K562 treated with DMSO at 1 percent for 48 hours (cell line): ENCODE results near the gene CCDC124. TPM values are rescaled to one million over a fixed set of nuclear protein-coding genes. Genes with fewer than 3 reads are reported as not detected.

Source experiments
- total RNA-seq: library from RNA; unstranded; fragments of 300-600 nt; gene quantifications from 2 replicates; pipeline ENCODE4 v1.2.3, GENCODE V29; 2022; ENCODE audit warnings: low replicate concordance; ENCODE audit errors: extremely low read depth

Gene CCDC124
- not detected in 2 replicates for total RNA-seq

DNA sequence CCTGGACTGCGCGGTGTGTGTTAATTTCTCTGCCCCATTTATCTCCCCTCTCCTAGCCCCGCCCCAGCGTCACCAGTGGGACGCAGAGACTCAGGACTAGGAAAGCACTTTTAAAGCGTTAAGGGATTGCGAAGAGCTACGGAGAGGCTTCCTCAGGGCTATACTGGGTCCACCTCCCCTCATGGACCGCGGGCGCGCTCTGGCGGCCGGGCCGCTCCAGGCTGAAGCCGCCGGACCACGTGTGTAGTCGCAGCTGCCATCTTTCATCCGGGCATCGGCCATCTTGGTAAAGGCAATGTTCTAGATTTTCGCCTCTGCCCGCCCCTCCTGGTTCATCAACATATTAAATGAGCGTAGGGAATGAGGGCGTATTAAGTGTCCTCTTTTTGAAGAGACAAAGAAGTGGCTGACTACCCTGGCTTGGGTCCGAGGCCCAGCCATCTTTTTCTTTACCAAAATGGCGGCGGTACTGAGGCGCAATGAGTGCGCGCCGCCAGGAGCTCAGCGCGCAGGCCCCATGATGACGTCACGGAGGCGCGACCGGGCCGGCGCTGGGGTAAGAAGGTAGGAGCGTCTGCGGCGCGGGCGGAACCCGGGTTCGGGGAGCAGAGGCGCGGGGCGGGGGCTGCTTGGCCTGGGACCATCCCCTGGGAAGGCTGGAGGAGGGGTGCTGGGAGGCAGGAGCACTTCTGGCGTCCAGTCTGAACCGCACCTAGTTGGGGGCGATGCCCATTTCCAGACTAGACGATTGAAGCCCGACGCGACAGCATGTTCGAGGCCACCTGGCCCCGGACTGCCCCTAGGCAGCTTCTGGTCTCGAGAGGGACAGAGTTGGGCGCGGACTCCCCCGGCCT is at the start of gene CCDC124:
TSS of gene CCDC124 (plus strand) at position 531 of the 854 bp plus-strand sequence. CDS start 3,406 bp downstream, outside the sequence.

GRCh38 chr19:17966550-17967256 is 33.9 kb downstream of the CCDC124 start, which contains the start of gene KCNN1:
KCNN1 (plus strand) TSS chr19:17967107; CDS start chr19:17973889, 6,782 bp downstream.

Other genes with a start within 250 kb of the CCDC124 start
- gene UNC13A, start 244.7 kb upstream of the CCDC124 start, total RNA-seq: not detected in 2 replicates
- 108 TPM in 1 of 2 replicates, not detected in the other for gene MAP1S, start 213.5 kb upstream of the CCDC124 start, total RNA-seq
- gene FCHO1, start 181.5 kb upstream of the CCDC124 start, total RNA-seq: not detected in 2 replicates
- not detected in 2 replicates for gene B3GNT3, start 137.9 kb upstream of the CCDC124 start, total RNA-seq
- gene INSL3, start 111.5 kb upstream of the CCDC124 start, total RNA-seq: not detected in 2 replicates
- not detected in 2 replicates for gene JAK3, start 85.0 kb upstream of the CCDC124 start, total RNA-seq
- 3,210 TPM in 1 of 2 replicates, not detected in the other for gene RPL18A, start 73.1 kb upstream of the CCDC124 start, total RNA-seq
- not detected in 2 replicates for gene SLC5A5, start 61.1 kb upstream of the CCDC124 start, total RNA-seq
- gene KCNN1, start 34.1 kb downstream of the CCDC124 start, total RNA-seq: not detected in 2 replicates
- gene ARRDC2, start 75.2 kb downstream of the CCDC124 start, total RNA-seq: not detected in 2 replicates
- not detected in 2 replicates for gene IL12RB1, start 153.9 kb downstream of the CCDC124 start, total RNA-seq
- not detected in 2 replicates for gene MAST3, start 164.8 kb downstream of the CCDC124 start, total RNA-seq
- not detected in 2 replicates for gene PIK3R2, start 220.1 kb downstream of the CCDC124 start, total RNA-seq
- gene IFI30, start 240.8 kb downstream of the CCDC124 start, total RNA-seq: not detected in 2 replicates